ENCODE results near the gene TRPM4. TPM values are rescaled to one million over a fixed set of nuclear protein-coding genes. Genes with fewer than 3 reads are reported as not detected.

The TRPM4 gene
- total and polyA plus RNA-seq, 2 of the 13 experiments (the other 11 are each of a cell fraction or from before 2014, with no cell fraction given) = 1.9 to 4.3 TPM

GRCh38 chr19:49118565-49119410 lies 38.8 kb upstream of the TRPM4 start, which contains the start of gene C19orf73 (continued):
- TF ChIP-seq PRPF4 (IDR thresholded peaks at IDR 0.05; ENCODE audit: low read depth, low read length, poor library complexity, severe bottlenecking) = no peak
- no peak for TF ChIP-seq AFF4 (CRISPR knock-in tag; IDR thresholded peaks at IDR 0.05)
- TF ChIP-seq TBP (CRISPR knock-in tag; IDR thresholded peaks at IDR 0.05) = no peak
- no peak for TF ChIP-seq ZNF7 (CRISPR knock-in tag; IDR thresholded peaks at IDR 0.05)
- TF ChIP-seq MYPOP (CRISPR knock-in tag; IDR thresholded peaks at IDR 0.05) = peak; percentile 90
- no peak for TF ChIP-seq ESRRA (CRISPR knock-in tag; IDR thresholded peaks at IDR 0.05; ENCODE audit: low read depth)
- no peak for TF ChIP-seq ZXDC (CRISPR knock-in tag; IDR thresholded peaks at IDR 0.05)
- peak; percentile 66; the same call in 1 of the 2 replicates for TF ChIP-seq HNF1B (CRISPR knock-in tag; IDR thresholded peaks at IDR 0.05)
- TF ChIP-seq HMGXB3 (CRISPR knock-in tag; IDR thresholded peaks at IDR 0.05; ENCODE audit: borderline replicate concordance) = 0 out of 2 replicates have a peak, but pooled peaks have one; percentile 35

Measured in HepG2 (cell line).